NCI-H2171 treated with DMSO at 0.1 percent for 48 hours (cell line): Measurements from ENCODE around the gene HMGA1.

Experiments
- DNase-seq: peaks from one replicate; lab custom pipeline; 2025; lab: John Stamatoyannopoulos, UW

The HMGA1 gene, protein sequence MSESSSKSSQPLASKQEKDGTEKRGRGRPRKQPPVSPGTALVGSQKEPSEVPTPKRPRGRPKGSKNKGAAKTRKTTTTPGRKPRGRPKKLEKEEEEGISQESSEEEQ

DNA sequence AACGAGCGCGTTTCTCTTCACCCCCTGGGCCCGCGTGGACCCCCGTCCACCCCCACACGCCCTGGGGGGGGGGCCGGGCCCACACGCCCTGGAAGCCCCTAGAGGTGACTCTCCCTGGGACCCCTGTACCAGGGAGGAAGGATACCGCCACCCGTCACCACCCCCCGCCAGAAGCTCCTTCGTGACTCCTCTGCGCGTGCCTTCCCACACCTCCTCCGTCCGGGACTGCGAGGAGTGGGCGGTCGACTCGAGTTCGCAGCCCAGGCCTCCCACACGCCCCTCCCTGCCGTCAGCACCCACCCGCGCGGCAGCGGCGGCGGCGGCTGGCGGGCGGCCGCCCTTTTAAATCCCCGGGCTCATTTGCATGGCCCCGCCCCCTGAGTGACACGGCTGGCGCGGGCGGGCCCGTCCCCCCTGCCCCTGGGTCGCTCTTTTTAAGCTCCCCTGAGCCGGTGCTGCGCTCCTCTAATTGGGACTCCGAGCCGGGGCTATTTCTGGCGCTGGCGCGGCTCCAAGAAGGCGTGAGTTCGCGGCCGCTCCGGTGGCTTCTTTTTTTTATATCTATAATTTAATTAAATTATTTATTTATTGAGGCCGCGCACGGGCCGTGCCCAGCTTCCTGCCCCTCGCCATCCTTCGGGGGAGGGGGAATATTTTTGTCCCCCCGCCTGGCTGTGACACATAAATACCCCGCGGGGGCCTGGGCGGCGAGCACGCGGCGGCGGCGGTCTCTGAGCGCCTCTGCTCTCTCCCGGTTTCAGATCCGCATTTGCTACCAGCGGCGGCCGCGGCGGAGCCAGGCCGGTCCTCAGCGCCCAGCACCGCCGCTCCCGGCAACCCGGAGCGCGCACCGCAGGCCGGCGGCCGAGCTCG is at the start of gene HMGA1:
HMGA1 (plus strand) TSS at position 431 of the 873 bp plus-strand sequence. CDS start 3,908 bp downstream, outside the sequence.
- DNase-seq, result peak; percentile 87

DNA sequence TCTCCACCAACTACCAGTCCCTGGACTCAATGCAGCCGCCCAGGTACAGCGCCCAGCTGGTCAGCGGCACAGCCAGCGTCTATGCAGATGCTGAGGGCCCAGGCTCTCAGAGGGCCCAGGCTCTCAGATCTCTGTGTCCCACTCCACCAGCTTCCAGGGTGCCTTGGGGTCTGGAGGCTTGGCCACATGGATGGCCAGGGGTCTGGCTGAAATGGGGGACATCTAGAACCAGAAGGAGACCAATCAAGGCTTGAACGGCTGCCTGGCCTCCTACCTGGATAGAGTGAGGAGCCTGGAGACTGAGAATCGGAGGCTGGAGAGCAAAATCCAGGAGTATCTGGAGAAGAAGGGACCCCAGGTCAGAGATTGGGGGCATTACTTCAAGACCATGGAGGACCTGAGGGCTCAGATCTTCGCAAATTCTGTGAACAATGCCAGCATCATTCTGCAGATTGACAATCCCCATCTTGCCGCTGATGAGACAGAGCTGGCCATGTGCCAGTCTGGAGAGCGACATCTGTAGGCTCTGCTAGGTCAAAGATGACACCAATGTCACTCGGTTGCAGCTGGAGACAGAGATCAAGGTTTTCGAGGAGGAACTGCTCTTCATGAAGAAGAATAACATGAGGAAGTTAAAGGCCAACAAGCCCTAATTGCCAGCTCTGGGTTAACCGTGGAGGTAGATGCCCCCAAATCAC is 46.7 kb upstream of the HMGA1 start:
- DNase-seq, result no peak

DNA sequence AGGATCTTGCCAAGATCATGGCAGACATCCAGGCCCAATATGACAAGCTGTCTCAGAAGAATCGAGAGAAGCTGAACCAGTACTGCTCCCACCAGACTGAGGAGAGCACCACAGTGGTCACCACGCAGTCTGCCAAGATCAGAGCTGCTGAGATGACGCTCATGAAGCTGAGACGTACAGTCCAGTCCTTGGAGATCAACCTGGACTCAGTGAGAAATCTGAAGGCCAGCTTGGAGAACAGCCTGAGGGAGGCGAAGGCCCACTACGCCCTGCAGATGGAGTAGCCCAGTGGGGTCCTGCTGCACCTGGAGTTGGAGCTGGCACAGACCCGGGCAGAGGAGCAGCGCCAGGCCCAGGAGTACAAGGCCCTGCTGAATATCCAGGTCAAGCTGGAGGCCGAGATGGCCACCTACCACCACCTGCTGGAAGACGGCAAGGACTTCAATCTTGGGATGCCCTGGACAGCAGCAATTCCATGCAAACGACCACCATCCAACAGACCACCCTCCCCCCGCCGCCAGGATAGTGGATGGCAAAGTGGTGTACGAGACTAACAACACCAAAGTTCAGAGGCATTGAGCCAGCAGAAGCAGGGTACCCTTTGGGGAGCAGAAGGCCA is 46.1 kb upstream of the HMGA1 start:
- no peak for DNase-seq

DNA sequence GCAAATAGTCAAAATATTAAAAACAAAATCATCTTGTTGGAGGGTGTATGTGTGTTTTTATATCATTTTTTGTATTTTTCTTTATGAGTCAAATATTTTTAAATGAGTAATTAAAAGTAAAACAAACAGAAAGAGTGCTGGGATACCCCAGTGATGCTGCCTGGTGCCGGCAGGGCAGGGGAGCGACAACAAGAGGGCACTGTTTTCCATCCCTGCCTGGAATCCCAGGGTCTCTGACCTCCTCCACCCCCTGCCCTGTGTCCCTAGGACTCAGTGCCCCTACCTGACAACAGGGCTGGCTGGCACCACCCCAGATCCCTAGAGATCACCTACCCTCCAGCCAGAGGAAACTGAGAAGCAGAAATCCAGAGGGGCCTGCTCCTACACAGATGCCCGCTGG is 41.9 kb upstream of the HMGA1 start:
- DNase-seq, result no peak

GRCh38 chr6:34195726-34196115 is 41.0 kb upstream of the HMGA1 start:
- no peak for DNase-seq

DNA sequence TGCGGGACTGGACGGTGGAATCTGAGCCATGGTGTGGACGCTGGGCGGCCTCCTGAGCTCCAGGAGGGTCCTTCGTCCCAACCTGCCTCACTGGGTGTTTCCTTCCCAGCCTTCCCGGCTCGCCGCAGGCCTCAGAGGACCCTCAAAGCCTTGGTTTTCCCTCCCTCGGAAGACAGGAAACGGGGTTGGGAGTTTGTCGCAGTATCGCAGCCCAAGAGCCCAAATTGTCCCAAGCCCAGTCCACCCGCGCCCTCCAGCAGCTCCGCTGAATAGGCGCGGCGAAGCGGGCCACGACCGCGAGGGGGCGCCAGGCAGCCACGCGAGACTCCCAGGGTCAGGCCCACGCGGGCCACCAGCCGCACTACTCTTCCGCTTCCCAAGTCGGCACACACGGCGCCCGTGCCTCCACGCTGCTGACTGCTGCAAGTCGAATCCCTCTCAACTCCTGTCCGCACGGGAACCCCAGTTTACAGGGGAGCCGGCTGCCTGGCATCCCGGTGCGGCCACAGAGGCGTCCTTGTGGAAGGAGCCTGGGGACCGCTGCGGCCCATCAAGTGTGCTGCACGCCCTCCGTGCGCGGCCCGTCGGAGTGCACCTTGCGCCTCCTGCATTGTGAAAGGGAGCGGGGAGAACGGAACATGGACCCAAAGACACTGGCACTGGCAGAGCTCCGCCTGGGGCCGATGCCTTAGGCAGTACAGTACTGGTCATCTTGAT is 40.4 kb upstream of the HMGA1 start:
- DNase-seq, result peak; percentile 50

GRCh38 chr6:34196833-34197195 is 39.9 kb upstream of the HMGA1 start:
- DNase-seq, result no peak

DNA sequence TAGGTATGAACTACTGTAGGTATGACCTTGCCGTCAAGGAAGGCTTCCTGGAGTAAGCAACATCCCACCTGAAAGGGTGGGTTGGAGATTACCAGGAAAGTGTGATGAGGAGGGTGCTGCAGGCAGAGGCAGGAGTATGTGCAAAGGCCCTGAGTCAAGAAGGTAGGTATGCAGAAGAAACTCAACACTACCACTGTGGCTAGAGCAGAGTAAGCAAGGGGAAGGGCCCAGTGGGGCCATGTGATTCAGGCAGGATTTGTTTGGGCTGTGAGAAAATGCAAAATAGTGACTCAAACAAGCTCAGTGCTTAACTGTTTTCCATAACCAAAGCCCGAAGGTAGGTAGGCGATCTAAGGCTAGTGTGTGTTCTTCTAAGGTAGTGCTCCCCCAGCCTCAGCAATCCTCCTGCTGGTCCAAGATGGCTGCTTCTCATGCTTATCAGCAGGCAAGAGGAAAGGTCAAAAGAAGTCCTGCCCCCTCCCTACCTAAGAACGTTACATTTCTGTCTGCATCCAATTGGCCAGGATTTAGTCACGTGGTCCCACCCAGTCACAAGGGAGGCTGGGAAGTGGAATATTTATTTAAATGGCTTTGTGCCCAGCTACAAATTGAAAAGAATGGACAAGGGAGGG is 36.2 kb upstream of the HMGA1 start:
- DNase-seq, result no peak

DNA sequence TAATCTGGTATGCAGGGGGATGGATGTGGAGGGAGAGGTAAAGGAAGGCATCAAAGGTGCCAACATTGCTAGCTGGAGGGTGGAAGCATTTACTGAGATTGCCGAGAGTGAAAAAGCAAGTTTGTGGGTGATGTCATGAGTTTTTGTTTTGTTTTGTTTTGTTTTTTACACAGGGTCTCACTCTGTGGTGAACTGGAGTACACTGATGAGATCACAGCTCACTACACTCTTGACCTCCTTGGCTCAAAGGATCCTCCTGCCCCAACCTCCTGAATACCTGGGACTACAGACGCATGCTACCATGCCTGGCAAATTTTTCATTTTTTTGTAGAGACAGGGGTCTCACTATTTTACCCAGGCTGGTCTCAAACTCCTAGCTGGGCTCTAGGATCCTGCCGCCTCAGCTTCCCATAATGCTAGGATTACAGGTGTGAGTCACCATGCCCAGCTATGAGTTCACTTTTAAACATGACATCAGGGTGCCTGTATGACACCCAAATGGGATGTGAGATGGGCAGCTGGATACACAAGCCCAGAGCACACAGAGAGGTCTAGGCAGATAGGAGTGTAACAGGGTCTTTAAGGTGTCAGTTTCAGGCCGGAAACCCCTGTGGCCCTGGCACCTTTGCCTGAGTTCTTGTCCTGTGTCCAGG is 35.1 kb upstream of the HMGA1 start:
- no peak for DNase-seq

GRCh38 chr6:34202329-34203201 is 34.1 kb upstream of the HMGA1 start:
- no peak for DNase-seq

DNA sequence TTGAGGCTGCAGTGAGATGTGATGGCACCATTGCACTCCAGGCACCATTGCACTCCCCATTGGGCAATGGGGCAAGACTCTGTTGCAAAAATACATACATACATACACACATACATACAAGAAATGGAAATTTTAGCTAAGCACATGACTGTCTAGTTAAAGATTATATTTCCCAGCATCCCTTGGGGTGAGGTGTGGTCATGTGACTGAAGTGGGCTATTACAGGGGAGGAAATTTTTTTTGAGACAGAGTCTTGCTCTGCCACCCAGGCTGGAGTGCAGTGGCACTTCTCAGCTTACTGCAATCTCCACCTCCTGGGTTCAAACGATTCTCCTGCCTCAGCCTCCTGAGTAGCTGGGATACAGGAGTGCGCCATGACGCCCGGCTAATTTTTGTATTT is 32.0 kb upstream of the HMGA1 start:
- no peak for DNase-seq

DNA sequence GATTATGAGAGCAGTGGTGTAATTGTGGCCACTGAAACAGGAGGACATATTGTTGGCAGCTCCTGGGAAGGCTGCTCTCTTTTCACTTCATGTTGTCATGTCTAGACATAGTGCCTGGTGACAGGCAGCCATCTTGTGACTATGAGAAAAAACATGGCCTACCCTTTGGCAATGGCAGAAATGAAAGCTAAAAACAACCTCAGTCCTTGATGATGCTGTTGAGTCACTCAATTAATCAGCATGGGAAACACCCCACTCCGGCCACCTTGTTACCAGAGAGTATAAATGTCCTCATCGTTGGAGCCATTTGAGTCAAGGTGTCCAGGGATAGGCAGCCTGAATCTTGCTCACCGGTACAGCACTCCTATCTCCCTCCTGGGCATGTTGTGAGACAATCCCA is 31.2 kb upstream of the HMGA1 start:
- no peak for DNase-seq

GRCh38 chr6:34205916-34206315 is 30.8 kb upstream of the HMGA1 start:
- no peak for DNase-seq

- DNase-seq, result no peak
Measured at GRCh38 chr6:34206726-34207125, 29.9 kb upstream of the HMGA1 start.

DNA sequence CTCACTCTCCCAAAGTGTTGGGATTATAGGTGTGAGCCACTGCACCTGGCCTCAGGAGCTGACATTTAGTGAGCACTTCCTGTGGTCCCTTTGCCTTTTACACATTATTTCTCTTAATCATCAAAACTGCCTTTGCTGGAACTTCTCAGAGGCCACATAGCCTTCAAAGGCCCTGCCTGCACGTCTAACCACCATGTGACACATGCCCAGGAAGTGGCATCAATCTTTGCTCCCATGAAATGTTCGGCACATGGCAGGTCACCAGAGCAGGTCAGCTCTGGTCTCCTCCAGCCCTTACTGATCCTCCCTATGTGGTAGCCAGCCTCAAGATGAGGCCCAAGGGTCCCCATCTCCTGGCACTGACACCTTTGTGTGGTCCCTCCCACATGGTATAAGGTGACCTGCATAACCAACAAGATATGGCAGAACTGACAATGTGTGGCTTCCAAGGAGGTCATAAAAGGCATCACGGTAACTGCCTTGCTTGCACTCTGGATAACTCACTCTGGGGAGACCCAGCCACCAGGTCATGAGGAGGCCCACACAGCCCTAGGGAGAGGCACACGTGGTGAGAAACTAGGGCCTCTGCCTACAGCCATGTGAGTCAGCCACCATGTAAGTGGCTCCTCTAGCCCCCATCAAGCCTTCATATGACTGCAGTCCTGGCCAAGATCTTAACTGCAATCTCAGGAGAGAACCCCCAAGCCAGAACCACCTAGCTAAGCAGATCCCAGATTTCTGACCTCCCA is 28.8 kb upstream of the HMGA1 start:
- DNase-seq, result no peak

DNA sequence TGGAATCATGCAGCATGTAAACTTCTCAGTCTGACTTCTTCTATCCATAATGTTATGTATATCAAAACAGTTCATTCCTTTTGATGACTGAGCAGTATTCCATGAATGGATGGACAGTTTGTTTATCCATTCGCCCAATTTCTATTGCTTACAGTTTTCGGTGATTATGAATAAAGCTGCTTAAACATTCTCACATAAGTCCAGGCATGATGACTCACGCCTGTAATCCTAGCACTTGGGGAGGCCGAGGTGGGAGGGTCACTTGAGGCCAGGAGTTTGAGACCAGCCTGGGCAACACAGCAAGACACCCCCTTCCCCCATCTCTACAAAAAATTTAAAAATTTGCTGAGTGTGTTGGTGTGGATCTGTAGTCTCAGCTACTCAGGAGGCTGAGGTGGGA is 22.9 kb upstream of the HMGA1 start:
- DNase-seq, result no peak

GRCh38 chr6:34218691-34219090 is 18.0 kb upstream of the HMGA1 start:
- DNase-seq, result no peak

DNA sequence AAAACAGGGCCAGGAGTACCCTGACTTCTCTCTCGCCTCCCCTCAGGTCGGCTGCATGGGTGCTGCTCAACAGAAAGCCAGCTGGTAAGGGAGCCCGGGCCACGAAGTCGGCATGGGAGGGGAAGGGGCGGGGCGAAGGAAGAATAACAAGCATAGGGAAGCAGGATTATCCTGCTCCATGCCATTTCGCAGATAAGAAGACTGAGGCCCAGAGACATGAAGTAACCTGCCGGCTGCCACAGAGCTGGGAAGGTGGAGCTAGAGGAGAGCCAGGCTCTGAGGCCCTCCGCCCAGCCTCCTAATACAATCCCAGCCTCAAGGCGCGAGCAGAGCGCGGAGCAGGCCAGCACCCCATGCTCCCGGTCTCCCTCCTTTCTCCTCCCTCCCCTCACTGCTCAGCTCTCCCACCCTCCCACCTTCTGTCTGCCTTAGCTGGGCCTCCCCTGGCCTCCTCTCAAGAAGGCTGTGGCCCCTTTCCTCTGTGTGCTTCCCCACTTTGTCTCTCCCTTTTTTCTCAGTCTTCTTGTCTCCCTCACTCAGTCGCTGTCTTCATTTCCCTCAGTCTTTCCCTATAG is 13.2 kb upstream of the HMGA1 start:
- no peak for DNase-seq
